Measurements from ENCODE around the gene CASZ1.

CASZ1 gene

GRCh38 chr1:10820422-10820821 lies 24.0 kb upstream of the CASZ1 start:
- no peak for DNase-seq

GRCh38 chr1:10819198-10819901 lies 22.9 kb upstream of the CASZ1 start:
- DNase-seq: no peak

DNA sequence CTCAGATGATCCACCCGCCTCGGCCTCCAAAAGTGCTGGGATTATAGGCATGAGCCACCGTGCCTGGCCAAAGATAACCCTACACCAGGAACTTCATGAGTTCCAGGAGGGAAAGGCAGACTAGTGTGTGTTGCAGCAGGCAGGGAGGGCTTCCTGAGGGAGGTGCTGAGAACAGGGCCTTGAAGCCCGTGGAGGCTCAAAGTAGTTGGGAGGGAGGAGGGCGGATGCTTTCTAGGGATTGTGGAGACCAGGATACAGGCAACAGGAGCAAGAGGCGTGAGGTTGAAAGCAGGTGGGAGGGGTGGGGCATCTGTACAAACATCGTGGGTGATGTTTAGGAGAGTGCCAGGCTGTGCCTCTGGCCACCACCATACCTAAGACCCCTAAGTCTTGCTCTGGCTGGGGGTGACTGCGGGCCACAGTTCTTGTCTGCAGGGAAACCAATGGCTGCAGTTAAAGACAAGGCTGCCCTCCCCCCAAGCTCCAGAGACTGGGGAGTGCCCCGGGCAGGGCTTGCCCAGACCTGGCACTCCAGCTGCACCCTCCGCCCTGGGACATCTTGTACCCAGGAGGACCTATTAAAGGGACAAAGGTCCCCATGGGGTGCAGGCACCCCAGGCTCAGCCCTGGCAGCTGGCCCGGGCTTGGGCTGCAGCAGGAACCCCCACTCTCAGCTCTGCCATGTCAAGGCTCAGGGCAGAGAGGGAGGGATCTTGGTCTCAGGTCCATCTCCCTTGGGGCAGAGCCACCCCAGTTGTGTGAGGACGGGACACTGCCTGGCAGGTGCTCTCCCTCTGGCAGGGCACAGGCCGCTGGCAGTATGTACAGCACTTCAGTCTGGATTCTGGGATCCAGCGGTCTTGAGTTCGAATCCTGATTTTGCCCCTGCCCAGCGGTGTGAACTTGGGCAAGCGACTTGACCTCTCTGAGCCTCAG lies 22.1 kb upstream of the CASZ1 start:
- no peak for DNase-seq

DNA sequence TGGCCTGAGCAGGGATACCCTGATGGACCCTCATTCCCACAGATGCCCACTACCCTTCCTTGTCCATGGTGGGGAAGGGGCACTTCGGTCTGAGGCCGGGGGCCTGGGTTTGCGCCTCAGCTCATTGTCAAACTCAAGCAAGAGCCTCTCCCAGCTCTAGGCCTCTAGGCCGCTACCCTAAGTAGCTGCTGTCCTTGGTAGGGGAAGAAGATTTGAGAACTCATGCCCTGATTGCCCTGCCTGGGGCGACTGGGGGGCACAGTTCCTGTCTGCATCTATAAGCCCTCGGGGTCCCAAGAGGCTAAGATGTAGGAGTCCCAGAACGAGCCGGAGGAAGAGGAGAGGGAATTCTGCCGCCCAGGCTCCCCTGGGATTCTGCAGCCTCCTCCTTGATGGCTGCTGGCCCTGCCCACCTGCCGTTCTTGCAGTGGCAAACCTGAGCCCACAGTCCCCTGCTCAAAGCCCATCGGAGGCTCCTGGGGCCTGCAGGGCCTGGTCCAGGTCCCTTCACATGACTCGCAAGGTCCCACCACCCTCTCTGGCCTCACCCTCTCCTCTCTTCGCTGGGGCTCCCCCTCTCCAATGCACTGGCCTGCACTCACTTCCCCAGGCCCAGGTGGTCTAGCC lies 20.4 kb upstream of the CASZ1 start:
- no peak for DNase-seq

DNA sequence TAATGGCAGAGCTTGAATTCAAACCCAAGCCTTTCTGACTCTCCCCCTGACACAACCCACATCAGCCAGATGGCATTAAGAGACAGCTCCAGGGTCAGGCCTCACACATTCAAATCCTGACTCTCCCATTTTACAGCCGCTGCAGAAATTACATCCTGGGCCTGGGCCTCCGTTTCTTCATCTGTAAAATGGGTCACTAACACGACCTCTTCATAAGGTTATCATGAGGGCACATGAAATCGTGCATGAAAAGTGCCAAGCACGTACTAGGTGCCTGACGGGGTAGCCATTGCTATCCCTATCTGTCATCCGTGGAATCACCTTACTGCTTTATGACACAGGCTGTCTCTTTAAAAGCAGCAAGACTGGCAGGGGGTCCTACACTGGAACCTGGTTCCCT lies 19.8 kb upstream of the CASZ1 start:
- DNase-seq: no peak

GRCh38 chr1:10815858-10816195 lies 19.4 kb upstream of the CASZ1 start:
- no peak for DNase-seq

GRCh38 chr1:10814976-10815857 lies 18.8 kb upstream of the CASZ1 start:
- DNase-seq: no peak

GRCh38 chr1:10814312-10814711 lies 17.9 kb upstream of the CASZ1 start:
- DNase-seq: no peak

GRCh38 chr1:10813799-10814198 lies 17.4 kb upstream of the CASZ1 start:
- DNase-seq: no peak

DNA sequence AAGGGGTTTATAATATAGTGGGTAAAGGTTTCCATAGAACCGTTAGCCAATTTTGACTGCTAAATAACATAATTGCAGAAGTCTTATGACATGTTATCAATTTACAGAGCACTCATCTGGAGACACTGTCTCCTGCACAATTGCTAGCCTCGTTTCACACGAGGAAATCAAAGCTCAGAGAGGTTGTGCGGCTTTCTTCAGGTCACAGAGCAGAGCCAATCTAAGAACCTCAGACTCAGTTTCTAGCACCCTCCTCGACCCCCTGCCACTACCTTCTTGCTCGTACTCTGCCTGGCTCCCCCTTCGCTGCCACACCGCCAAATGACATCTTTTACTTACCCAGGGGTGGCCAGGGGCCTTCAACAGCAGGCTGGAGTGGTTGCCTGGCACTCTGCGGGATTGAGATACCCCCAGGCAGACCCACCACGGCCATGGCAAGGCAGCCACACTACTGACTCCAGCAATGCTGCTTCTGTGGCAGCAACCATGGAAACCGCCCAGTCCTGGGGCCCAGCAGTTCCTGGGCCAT lies 16.0 kb upstream of the CASZ1 start:
- DNase-seq: no peak

DNA sequence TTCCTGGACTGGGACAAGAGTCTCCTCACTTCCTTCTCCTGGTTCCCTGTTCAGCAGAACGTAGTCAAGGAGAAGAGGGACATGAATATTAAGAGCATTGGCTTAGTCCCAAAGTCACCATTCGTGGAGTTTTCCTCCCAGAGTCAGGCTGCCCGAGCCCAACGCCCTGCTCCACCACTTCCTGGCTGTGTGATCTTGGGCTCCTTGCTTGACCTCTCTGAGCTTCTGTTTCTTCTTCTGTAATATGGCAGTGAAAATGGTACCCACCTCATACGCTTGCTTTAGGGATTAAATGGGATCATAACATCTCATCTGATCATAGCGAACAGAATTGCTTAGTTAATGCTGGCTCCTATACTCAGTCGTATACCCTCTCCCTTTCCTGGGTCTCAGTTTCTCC lies 12.0 kb upstream of the CASZ1 start:
- DNase-seq: no peak

GRCh38 chr1:10806966-10807365 lies 10.5 kb upstream of the CASZ1 start:
- DNase-seq: no peak

- DNase-seq: no peak
Measured at GRCh38 chr1:10803971-10804820, 7.8 kb upstream of the CASZ1 start.

GRCh38 chr1:10802944-10803715 lies 6.7 kb upstream of the CASZ1 start:
- DNase-seq: no peak

- no peak for DNase-seq
Measured at GRCh38 chr1:10800778-10801177, 4.3 kb upstream of the CASZ1 start.

DNA sequence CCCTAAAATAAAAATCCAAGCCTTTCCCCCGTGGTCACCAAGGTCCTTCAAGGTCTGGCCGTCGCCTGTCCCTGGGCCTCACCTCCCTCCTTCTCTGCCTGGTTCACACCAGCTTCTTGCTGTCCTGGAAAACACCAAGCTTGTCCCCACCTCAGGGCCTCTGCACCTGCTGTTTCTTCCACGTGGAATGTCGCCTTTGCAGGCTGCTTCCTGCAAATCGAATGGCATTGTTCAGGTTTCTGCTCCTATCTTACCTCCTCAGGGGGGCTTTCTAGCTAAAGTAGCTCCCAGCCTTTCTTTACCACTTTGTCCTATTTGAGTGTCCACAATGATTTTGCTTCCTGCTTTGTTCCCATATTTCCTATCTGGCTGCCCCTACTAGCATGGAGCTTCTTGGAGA lies 3.3 kb upstream of the CASZ1 start:
- DNase-seq: no peak

- no peak for DNase-seq
Measured at GRCh38 chr1:10795276-10796021, 997 bp downstream of the CASZ1 start.

- no peak for DNase-seq
Measured at GRCh38 chr1:10794724-10795275, 1.6 kb downstream of the CASZ1 start.

GRCh38 chr1:10793129-10793651 lies 3.3 kb downstream of the CASZ1 start:
- no peak for DNase-seq

All from NCI-H2227 treated with DMSO at 0.1 percent for 48 hours (cell line).